ENCODE data around the gene NOTCH4. TPM values are rescaled to one million over a fixed set of nuclear protein-coding genes. Genes with fewer than 3 reads are reported as not detected.

Gene NOTCH4
- total RNA-seq, 2 experiments from 2014 or later: 0.47 to 0.53 TPM

DNA sequence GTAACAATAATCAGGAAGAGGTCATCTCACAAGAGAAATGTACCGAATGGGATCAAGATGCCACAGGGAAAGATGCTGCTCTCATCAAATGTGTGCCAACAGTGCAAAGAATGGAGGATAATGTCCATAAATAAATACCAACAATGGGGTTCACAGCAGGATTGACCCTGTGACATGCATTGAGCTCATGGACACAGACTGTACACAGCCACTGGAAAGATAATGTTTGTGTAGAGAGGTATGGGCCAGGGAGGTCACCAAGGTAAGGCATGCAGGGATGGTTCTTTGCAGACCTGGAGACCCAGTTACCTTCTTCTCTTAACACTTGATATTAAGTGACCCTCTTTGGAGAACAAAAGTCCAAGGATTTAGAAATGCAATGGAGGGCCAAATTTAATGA is 49.5 kb downstream of the NOTCH4 start:
- ATAC-seq (ENCODE audit: poor library complexity) (no peak), DNase-seq (no peak)
- Histone ChIP-seq H3K4me3 (ENCODE audit: low read length) (no peak overlapping the region), H3K36me3 (ENCODE audit: insufficient read depth, low read length) (peaks cover 13% of the 10 kb centered on the region), H3K27me3 (ENCODE audit: control insufficient read depth in 1 of 2, insufficient read depth in 2 of 2, low read length in 2 of 2) (no peaks in the 10 kb centered on the region), H3K27ac (ENCODE audit: low read depth in 1 of 2, low read length in 2 of 2) (no peak overlapping the region), H3K9me3 (ENCODE audit: control insufficient read depth in 1 of 2, insufficient read depth in 1 of 2, low read length in 2 of 2) (no peaks in the 10 kb centered on the region), H3K4me1 (ENCODE audit: insufficient read depth, low read length) (peaks cover 56% of the 10 kb centered on the region)
- ChIA-PET CTCF (no interaction called here), POLR2A (no interaction called here)
- H3K27me3 Mint-ChIP-seq: no peaks in the 10 kb centered on the region
- peaks cover 40% of the 10 kb centered on the region for H3K36me3 Mint-ChIP-seq (ENCODE audit: low read depth)
- no peaks in the 10 kb centered on the region for H3K9me3 Mint-ChIP-seq
- H3K4me1 Mint-ChIP-seq (ENCODE audit: low read depth): peaks cover 79% of the 10 kb centered on the region
- intact Hi-C loops (cut with DNase I, micrococcal nuclease): loop anchor here in 1 of 2 experiments (10.0 kb wide), 1 partner anchor 200 kb away; the partner anchor contains the start of gene DXO
- H3K27ac Mint-ChIP-seq: peak overlapping the region; percentile 18
- peak overlapping the region; percentile 91 for H3K4me3 Mint-ChIP-seq
- TF ChIP-seq CTCF (IDR thresholded peaks at IDR 0.05): no peak

DNA sequence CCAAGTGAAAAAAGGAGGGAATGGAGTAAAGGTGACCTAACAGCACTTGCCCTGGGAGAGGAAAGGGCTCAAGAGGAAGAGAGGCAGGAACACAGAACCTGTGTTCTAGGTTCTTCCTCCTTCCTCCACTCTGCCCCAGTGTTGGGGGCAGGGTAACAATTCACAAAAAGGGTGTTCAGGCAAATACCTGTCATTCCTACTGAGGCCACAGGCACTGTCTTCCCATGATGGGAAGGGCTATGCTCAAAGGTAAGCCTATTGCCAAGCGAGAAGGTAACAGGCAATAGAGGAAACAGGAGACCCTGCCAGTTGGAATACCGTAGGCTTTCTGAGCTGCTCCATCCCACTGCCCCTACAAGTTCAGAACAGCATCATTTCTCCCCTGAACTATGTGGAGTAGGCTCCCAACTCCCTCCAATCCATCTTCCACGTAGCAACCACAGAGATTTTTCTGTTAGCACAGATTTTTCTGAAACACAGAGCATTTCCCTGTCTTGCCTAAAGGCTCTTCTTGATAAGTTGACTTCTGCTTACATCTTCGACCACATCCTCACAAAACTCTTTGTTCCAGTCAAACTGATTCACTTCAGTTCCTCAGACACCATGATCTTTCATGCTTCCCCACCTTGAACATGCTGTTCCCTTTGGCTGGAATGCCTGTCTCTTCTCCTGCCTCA is 50.7 kb downstream of the NOTCH4 start:
- no peak overlapping the region for H3K4me3 ChIP-seq (ENCODE audit: low read length)
- ATAC-seq (ENCODE audit: poor library complexity) (no peak), DNase-seq (no peak)
- POLR2A ChIA-PET: interaction anchor here (1.0 kb wide), 1 partner anchor 27 kb away, joined by 4 read pairs; no protein-coding TSS in a partner anchor
- Mint-ChIP-seq H3K4me3 (peak overlapping the region; percentile 55), H3K9me3 (no peaks in the 10 kb centered on the region), H3K36me3 (ENCODE audit: low read depth) (peaks cover 40% of the 10 kb centered on the region), H3K4me1 (ENCODE audit: low read depth) (peaks cover 66% of the 10 kb centered on the region), H3K27me3 (no peaks in the 10 kb centered on the region), H3K27ac (peak overlapping the region; percentile 24)
- H3K27ac ChIP-seq (ENCODE audit: low read depth in 1 of 2, low read length in 2 of 2): no peak overlapping the region
- no peak for TF ChIP-seq CTCF (IDR thresholded peaks at IDR 0.05)
- intact Hi-C loops (cut with DNase I, micrococcal nuclease): loop anchor here in 1 of 2 experiments (10.0 kb wide), 1 partner anchor 198 kb away; the partner anchor contains the start of gene DXO
- H3K27me3 ChIP-seq (ENCODE audit: control insufficient read depth in 1 of 2, insufficient read depth in 2 of 2, low read length in 2 of 2): no peaks in the 10 kb centered on the region
- H3K9me3 ChIP-seq (ENCODE audit: control insufficient read depth in 1 of 2, insufficient read depth in 1 of 2, low read length in 2 of 2): no peaks in the 10 kb centered on the region
- peaks cover 47% of the 10 kb centered on the region for H3K4me1 ChIP-seq (ENCODE audit: insufficient read depth, low read length)
- CTCF ChIA-PET: no interaction called here
- H3K36me3 ChIP-seq (ENCODE audit: insufficient read depth, low read length): peaks cover 25% of the 10 kb centered on the region

GRCh38 chr6:32171234-32171633 is 52.6 kb downstream of the NOTCH4 start:
- no peaks in the 10 kb centered on the region for H3K27me3 Mint-ChIP-seq
- TF ChIP-seq CTCF (IDR thresholded peaks at IDR 0.05): no peak
- H3K36me3 Mint-ChIP-seq (ENCODE audit: low read depth): peaks cover 41% of the 10 kb centered on the region
- H3K27ac Mint-ChIP-seq: no peak overlapping the region
- POLR2A ChIA-PET: interaction anchor here (0.5 to 1.0 kb wide), 2 partner anchors 19 to 1958 kb away, joined by 3 to 4 read pairs; partner anchors contain the start of genes PBX2 and TRIM26
- H3K4me1 Mint-ChIP-seq (ENCODE audit: low read depth): peaks cover 48% of the 10 kb centered on the region
- H3K9me3 Mint-ChIP-seq: no peaks in the 10 kb centered on the region
- peaks cover 32% of the 10 kb centered on the region for H3K4me1 ChIP-seq (ENCODE audit: insufficient read depth, low read length)
- DNase-seq (no peak), ATAC-seq (ENCODE audit: poor library complexity) (no peak)
- H3K4me3 Mint-ChIP-seq: peak overlapping the region; percentile 44
- peaks cover 45% of the 10 kb centered on the region for H3K36me3 ChIP-seq (ENCODE audit: insufficient read depth, low read length)
- CTCF ChIA-PET: no interaction called here
- H3K9me3 ChIP-seq (ENCODE audit: control insufficient read depth in 1 of 2, insufficient read depth in 1 of 2, low read length in 2 of 2): no peaks in the 10 kb centered on the region
- no peak overlapping the region for H3K27ac ChIP-seq (ENCODE audit: low read depth in 1 of 2, low read length in 2 of 2)
- H3K4me3 ChIP-seq (ENCODE audit: low read length): no peak overlapping the region
- intact Hi-C loops (cut with DNase I, micrococcal nuclease): loop anchor here in 1 of 2 experiments (10.0 kb wide), 1 partner anchor 196 kb away; the partner anchor contains the start of gene DXO
- no peaks in the 10 kb centered on the region for H3K27me3 ChIP-seq (ENCODE audit: control insufficient read depth in 1 of 2, insufficient read depth in 2 of 2, low read length in 2 of 2)

Data from CD4-positive, alpha-beta T cell (primary cell).